Sigmoid colon (tissue), 3 donors: ENCODE results near the gene CKB.

Experiments
- POLR2A ChIP-seq, 2 donors: fragments of 450-650 bp; IDR thresholded peaks; one replicate each; pipeline ENCODE4 v1.6.1; 2016; ENCODE audit warnings: antibody characterized with exemption in 2 of 2, mild to moderate bottlenecking in 2 of 2, moderate library complexity in 2 of 2
- TF ChIP-seq, protein P1 (sequence below), 4 experiments: fragments of 450-650 bp in 3 of 4; fragments of 200-600 bp in 1 of 4; IDR thresholded peaks; one replicate each; pipeline ENCODE4 v1.5.1; 2016 to 2019; ENCODE audit warnings: antibody characterized with exemption in 4 of 4, mild to moderate bottlenecking in 3 of 4, moderate library complexity in 2 of 4

DNA sequence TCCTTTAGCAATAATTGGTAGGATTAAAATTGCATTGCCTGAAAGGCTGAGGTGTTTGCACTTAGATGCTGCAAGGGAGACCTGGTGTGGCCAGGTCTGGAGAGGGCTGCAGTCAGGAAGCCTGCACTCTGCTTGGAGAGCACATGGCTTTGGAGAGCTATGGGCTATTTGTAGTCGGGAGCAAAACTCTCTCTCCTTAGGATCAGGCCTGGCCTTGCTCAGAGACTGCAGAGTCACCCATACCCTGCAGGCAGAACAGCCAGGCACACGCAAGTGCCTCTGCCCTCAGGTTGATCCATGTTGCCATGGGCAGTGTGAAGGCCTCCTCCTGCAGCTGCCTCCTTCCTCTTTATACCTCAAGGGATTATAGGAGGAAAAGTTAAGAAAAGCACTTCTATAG, 26.8 kb downstream of the CKB start:
- TF ChIP-seq, protein P1, sequence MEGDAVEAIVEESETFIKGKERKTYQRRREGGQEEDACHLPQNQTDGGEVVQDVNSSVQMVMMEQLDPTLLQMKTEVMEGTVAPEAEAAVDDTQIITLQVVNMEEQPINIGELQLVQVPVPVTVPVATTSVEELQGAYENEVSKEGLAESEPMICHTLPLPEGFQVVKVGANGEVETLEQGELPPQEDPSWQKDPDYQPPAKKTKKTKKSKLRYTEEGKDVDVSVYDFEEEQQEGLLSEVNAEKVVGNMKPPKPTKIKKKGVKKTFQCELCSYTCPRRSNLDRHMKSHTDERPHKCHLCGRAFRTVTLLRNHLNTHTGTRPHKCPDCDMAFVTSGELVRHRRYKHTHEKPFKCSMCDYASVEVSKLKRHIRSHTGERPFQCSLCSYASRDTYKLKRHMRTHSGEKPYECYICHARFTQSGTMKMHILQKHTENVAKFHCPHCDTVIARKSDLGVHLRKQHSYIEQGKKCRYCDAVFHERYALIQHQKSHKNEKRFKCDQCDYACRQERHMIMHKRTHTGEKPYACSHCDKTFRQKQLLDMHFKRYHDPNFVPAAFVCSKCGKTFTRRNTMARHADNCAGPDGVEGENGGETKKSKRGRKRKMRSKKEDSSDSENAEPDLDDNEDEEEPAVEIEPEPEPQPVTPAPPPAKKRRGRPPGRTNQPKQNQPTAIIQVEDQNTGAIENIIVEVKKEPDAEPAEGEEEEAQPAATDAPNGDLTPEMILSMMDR (IDR thresholded peaks at IDR 0.05) = no peak
- no peak for TF ChIP-seq POLR2A (IDR thresholded peaks at IDR 0.05)
